NB4 (cell line): ENCODE results near the gene CSRNP3.

Experiments
- DNase-seq: peaks from one replicate; pipeline ENCODE4 v3.0.0; 2010; ENCODE audit warnings: low read depth
- H3K4me3 ChIP-seq: one replicate; pipeline ENCODE4 v1.5.1; 2011; ENCODE audit warnings: mild to moderate bottlenecking, low read depth, low read length, moderate library complexity
- CTCF ChIP-seq: IDR thresholded peaks from one replicate; pipeline ENCODE4 v1.5.1; 2012; ENCODE audit warnings: low read depth, low read length
- MAX ChIP-seq: IDR thresholded peaks from 2 replicates; pipeline ENCODE4 v1.6.1; 2011; ENCODE audit warnings: low read depth, low read length
- MYC ChIP-seq: IDR thresholded peaks from 2 replicates; pipeline ENCODE4 v1.6.1; 2011; ENCODE audit warnings: low read depth, low read length
- POLR2A ChIP-seq: IDR thresholded peaks from 2 replicates; pipeline ENCODE4 v1.6.1; 2011; ENCODE audit warnings: mild to moderate bottlenecking; ENCODE audit not compliant: insufficient read length; ENCODE audit errors: extremely low read depth

The CSRNP3 gene

GRCh38 chr2:165687426-165688002 lies 218.0 kb downstream of the CSRNP3 start:
- TF ChIP-seq MYC, result no peak
- TF ChIP-seq CTCF, result no peak
- TF ChIP-seq MAX, result no peak
- no peak for TF ChIP-seq POLR2A
- no peak for DNase-seq
- H3K4me3 ChIP-seq, result no peak overlapping the region

DNA sequence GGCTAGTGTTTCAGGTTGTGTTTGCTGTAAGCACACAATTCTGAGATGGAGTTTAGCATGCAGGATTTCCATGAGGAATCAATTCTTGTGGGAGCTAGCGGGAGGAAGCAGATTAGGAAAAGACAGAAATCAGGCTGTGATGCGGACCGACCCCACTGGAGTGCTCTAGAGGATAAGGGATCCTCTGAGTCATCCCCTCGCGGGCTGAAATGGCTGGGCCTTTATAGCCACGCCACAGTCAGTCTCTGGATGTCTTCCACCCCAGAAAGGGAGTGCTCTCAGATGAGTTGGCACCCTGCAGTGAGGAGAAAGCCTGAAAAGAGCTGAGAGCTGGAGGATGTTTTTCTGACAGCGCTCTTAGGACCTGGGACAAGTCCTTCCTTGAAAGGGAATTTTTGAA lies 222.1 kb downstream of the CSRNP3 start:
- TF ChIP-seq MAX (no peak), CTCF (no peak), MYC (no peak), POLR2A (no peak)
- DNase-seq, result no peak
- no peak overlapping the region for H3K4me3 ChIP-seq

DNA sequence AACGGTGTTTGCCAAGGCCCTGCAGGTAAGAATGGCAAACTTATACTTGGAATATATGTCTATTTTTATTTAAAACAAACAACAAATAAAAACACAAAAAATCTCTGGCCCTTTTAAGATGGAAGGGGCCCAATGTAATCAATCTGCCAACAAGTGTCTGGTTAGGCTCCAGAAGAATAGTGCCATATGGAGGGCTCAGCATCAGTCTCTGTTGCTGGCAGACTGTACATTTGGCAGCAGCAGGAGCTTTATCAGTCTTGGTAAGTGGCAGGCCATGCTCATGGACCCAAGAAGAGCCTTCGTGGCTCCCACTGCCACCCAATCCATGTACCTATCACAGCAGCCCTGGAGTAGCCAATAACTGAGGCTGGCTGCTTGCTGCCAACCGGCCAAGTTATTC lies 223.4 kb downstream of the CSRNP3 start:
- no peak for DNase-seq
- TF ChIP-seq MYC (no peak), POLR2A (no peak), MAX (no peak), CTCF (no peak)
- H3K4me3 ChIP-seq, result no peak overlapping the region

DNA sequence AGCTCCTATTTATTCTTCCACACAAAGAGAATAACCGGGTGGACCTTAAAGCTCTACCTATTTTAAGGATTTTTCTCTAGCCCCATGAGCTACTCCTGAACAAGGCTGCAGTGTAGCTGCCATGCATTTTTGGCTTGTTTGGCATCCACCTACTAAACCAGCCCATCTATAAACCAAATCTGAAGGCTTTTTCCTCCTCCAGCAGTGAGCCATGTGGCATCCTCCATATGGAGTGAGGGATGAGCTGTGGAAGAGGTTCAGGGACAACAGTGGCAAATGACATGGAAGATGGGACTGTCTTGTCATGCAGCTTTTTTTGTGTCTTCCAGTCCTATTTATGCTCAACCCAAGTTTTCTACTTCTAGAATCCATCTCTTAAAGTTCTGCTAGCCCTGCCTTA lies 224.3 kb downstream of the CSRNP3 start:
- H3K4me3 ChIP-seq, result no peak overlapping the region
- no peak for TF ChIP-seq MYC
- TF ChIP-seq MAX, result no peak
- no peak for TF ChIP-seq POLR2A
- TF ChIP-seq CTCF, result no peak
- DNase-seq, result no peak

GRCh38 chr2:165697748-165698443 lies 228.4 kb downstream of the CSRNP3 start:
- DNase-seq, result no peak
- H3K4me3 ChIP-seq, result no peak overlapping the region
- no peak for TF ChIP-seq CTCF
- no peak for TF ChIP-seq MAX
- TF ChIP-seq MYC, result no peak
- TF ChIP-seq POLR2A, result no peak
